Stimulated activated CD8-positive, alpha-beta memory T cell treated with anti-CD3 and anti-CD28 coated beads, Interleukin-15, amount 100 ng/mL, for 1 hour (primary cell): ENCODE data around the gene STAT6.

Source experiments
- DNase-seq: peaks from one replicate; pipeline ENCODE4 v3.0.0-alpha.2; 2020; ENCODE audit warnings: low read depth

The STAT6 gene

GRCh38 chr12:57145460-57146059, 34.4 kb upstream of the STAT6 start:
- DNase-seq = no peak

- no peak for DNase-seq
These were observed 32.3 kb upstream of the STAT6 start for GRCh38 chr12:57143454-57143853.

DNA sequence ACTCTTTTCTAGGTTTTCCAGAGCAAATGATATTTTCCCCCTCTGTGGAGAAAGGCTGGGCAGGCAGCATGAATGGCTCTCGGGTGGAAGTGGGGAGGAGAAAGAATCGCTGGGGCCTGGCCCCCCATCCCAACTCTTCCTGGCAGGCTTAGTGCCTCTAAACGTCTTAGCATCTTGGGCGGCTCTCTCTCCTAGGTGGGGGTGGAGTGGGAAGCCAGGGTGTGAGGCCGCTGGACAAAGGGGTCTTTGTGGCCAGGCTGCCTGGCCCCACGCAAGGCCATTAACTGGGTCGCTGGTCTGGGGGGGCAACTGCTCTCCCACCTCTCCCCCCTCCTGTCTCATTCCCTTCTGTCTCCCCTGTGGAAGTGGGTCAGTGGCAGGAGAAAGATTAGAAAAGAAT, 31.6 kb upstream of the STAT6 start:
- no peak for DNase-seq

- DNase-seq = no peak
These were observed 31.0 kb upstream of the STAT6 start for GRCh38 chr12:57142121-57142520.

DNA sequence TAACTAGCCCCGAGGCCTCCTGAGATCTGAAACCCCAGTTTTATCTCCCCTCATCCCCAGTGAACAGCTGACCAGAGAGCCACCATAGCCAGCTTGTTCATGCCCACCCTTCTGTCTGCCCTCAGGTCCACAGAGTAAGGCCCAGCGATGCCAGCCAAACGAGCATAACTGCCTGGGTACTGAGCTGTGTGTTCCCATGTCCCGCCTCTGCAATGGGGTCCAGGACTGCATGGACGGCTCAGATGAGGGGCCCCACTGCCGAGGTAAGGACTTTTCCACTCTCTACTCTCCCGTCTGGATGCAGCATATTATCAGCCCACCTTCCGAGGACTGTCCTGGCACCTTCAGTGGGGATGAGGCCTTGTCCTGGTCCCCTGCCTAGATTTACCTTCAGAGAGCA, 30.1 kb upstream of the STAT6 start:
- no peak for DNase-seq

- DNase-seq = no peak
These were observed 28.9 kb upstream of the STAT6 start for GRCh38 chr12:57139796-57140649.

DNA sequence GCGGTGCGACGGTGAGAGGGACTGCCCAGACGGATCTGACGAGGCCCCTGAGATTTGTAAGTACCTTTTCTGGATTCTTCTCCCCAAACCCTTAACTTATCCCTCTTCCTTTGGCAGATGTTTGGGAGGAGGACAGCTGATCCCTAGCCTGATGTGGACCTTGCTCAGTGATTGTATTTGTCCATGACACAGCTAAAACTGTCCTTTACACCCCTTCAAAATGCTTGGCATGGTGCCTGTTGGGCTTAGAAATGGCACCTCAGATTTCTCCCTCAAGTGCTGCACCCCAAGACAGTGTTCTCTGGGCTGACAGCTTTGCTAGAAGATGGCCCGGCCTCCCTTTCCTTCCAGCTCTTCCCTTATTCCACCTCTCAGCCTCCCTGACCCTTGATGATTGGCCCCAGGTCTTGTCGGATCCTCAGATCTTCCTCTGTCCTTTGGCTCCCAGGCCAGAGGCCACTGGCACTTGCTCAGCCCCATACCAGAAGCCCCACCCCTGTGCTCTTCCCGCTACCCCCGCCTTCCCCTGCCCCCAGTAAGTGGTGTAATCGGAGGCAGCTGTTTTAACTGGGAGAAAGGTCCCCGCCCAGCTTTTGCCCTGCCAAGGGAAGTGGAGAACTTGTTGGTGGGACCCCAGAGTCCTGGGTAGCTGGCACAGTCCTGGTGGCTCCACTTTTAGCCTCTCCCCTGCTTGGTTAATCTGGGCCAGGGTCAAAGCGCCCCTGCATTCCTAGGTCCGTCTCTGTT, 27.5 kb upstream of the STAT6 start:
- DNase-seq = no peak

DNA sequence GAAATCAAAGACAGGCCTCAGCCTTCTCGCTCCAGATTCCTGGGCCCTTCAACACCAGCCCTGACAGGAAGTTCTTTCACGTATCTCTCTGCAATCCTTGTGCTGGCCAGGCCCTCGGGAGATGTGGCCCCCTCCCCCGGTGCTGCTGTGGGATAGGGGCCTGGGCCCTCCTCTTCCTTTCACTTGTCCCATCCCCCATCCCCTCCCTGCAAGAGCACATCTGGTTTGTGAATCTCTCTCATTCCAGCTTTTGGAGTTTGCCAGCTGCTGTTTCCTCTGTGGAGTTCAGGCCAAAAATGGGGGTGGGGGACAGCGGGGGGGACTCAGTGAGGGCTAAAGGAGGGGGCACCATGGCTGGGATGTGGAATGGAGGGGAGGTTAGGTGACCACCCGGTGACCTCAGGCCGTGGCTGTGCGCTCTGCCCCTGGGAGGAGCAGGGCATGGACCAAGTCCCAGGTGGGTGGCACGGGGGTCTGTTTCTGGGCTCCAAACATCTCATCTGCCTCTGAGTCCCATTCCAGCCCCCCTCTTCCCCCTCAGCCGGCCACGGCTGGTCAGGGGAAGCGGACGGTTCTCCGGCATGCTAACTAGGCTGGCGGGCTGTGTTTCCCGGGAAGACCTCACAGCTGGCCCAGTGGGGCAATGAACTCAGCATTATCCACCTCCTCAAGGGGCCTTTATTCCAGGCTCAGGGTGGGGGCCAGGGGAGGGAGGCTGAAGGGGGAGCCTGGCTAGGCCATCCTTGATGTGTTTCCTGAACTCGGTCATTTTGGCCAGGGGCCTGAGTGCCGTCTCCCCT, 24.6 kb upstream of the STAT6 start:
- no peak for DNase-seq

- DNase-seq = no peak
These were observed 23.8 kb upstream of the STAT6 start for GRCh38 chr12:57134949-57135348.

DNA sequence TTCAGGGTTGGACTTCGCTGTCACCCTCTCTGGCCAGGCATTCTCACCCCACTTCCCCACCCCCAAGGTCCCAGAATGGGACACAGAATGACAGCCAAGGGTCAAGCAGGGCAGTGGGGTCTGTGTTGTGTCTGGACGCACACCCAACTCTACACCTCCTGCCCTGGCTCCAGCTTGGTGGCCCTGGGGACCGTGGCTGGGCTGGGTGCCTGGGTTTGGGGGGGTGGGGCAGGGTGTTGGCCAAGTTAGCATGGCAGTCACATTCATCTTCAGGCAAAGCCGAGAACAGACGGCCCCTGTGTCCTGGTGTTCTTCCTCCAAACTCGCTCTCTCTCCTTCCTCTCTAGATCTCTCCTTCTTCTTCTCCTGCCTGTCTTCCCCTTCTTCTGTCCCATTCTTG, 22.8 kb upstream of the STAT6 start:
- no peak for DNase-seq

- no peak for DNase-seq
These were observed 21.9 kb upstream of the STAT6 start for GRCh38 chr12:57133013-57133569.

GRCh38 chr12:57131896-57132744, 21.0 kb upstream of the STAT6 start:
- DNase-seq = no peak

DNA sequence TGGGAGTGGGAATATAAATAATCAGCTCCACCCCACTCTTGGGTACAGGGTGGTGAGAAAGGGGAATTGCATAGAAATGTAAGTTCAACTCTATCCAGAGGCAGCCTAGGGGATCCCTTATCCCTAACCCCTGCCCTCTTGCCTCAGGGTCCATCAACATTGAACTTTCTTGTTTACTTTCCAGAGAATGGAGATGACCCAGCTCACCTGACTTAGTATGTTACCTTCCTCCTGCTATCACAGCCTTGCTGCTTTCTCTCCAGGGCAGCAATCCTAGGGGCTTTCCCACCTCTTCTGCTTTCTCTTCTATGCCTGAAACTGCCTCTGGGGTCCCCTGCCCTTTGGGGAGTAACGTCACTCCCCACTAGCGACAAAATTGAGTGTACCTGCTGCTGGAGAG, 19.8 kb upstream of the STAT6 start:
- DNase-seq = no peak

DNA sequence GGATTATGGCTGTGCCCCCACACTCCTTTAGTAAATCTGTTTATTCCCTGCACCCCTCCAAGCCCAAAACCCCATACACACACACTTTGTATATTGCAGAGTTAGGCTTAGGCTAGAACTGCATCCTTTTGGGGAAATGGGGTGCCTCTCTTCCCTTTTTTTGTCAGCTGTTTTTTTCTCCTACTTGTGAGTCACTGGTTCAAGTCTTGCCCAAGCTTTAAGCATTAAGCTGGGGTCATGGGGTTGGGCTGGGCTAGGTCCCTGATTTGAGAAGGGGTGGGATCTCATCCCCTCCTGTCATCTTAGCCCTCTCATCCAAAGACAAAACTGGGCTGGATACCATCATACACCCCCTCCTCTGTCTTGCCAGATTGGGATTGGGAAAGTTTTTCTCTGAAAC, 18.7 kb upstream of the STAT6 start:
- DNase-seq = no peak

- DNase-seq = no peak
These were observed 18.2 kb upstream of the STAT6 start for GRCh38 chr12:57129321-57129842.

GRCh38 chr12:57128519-57129247, 17.5 kb upstream of the STAT6 start:
- no peak for DNase-seq

GRCh38 chr12:57127726-57128518, 16.8 kb upstream of the STAT6 start, which contains the start of gene LRP1:
Gene LRP1, plus strand, starts transcription at chr12:57128483. Its CDS starts 482 bp downstream, at chr12:57128965.
- peak; percentile 48 for DNase-seq

DNA sequence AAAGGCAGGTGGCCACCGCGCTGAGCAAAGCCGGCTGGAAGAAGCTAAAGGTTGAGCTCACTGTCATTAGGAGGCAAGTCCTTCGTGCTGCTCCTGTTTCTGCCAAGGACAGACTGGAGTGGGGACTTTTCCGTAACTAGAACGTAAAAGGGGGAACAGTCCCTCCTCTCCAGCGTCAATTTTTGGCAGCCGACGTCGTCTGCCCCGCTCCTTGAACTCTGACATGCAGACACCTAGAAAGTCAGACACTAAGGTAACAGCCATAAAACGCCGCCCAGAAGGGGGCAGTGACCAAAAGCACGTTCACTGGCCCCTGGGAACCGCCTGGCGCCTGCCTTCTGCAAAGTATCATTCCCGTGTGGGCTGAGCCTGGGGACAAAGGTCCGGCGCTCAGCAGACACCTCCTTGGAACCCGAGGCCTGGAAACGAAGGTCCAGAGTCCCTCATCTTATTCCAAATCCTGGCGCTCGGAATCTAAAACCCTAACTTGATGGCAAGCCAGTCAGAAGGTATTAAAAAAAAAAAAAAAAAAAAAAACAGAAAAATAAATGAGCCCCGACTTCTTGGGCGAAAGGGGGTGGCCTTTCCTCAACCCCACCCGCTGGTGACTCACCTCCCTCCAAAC, 16.1 kb upstream of the STAT6 start:
- DNase-seq = no peak

- DNase-seq = no peak
These were observed 15.4 kb upstream of the STAT6 start for GRCh38 chr12:57126561-57126960.
